Erythroblast (primary cell): ENCODE measurements around the gene THOC1.

ENCODE experiments used
- GATA1 ChIP-seq: IDR thresholded peaks from 2 replicates; pipeline ENCODE4 v1.6.1; 2011; ENCODE audit warnings: low read depth, mild to moderate bottlenecking, control low read depth, low read length, moderate library complexity
- POLR2A ChIP-seq: IDR thresholded peaks from 2 replicates; pipeline ENCODE4 v1.6.1; 2011; ENCODE audit warnings: mild to moderate bottlenecking, low read length

DNA sequence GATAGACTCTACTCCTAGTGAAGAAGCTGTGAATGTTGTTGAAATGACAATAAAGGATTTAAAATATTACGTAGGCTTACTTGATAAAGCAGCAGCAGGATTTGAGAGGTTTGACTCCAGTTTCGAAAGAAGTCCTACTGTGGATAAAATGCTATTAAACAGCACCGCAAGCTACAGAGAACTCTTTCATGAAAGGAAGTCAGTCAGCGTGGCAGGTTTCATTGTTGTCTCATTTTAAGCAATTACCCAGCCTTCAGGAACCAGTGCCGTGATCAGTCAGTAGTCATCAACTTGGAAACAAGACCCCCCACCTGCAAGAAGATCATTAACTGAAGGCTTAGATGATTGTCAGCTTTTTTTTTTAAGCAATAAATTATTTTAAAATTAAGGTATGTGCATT, 95.5 kb downstream of the THOC1 start:
- TF ChIP-seq POLR2A, result no peak
- TF ChIP-seq GATA1, result no peak
